Hepatocyte (in vitro differentiated cells): Measurements from ENCODE around the gene KANK4. TPM values are rescaled to one million over a fixed set of nuclear protein-coding genes. Genes with fewer than 3 reads are reported as not detected.

Experiments used
- DNase-seq: peaks from one replicate; pipeline ENCODE4 v3.0.0-alpha.2; 2016; ENCODE audit warnings: low spot score
- H2AFZ ChIP-seq: fragments of 200-600 bp; sonication (generic); 2 replicates; pipeline ENCODE4 v1.6.0; 2016; ENCODE audit warnings: antibody characterized with exemption, mild to moderate bottlenecking
- H3K27ac ChIP-seq: fragments of 200-600 bp; sonication (generic); 2 replicates; pipeline ENCODE4 v1.5.1; 2016; ENCODE audit warnings: mild to moderate bottlenecking
- H3K27me3 ChIP-seq: fragments of 200-600 bp; sonication (generic); 2 replicates; pipeline ENCODE4 v1.6.1; 2016
- H3K36me3 ChIP-seq: fragments of 200-600 bp; sonication (generic); replicated peaks from 2 replicates; pipeline ENCODE4 v1.5.1; 2016; ENCODE audit warnings: low read depth; ENCODE audit not compliant: insufficient read depth
- H3K4me1 ChIP-seq: fragments of 200-600 bp; sonication (generic); 2 replicates; pipeline ENCODE4 v1.5.1; 2016; ENCODE audit warnings: mild to moderate bottlenecking, moderate library complexity; ENCODE audit not compliant: insufficient read depth
- H3K4me2 ChIP-seq: fragments of 200-600 bp; sonication (generic); 2 replicates; pipeline ENCODE4 v1.6.0; 2016
- H3K4me3 ChIP-seq: fragments of 200-600 bp; sonication (generic); 2 replicates; pipeline ENCODE4 v1.5.1; 2016; ENCODE audit warnings: mild to moderate bottlenecking
- H3K79me2 ChIP-seq: fragments of 200-600 bp; sonication (generic); 2 replicates; pipeline ENCODE4 v1.6.0; 2017; ENCODE audit warnings: mild to moderate bottlenecking
- H3K9me2 ChIP-seq: fragments of 200-600 bp; sonication (generic); replicated peaks from 2 replicates; pipeline ENCODE4 v1.6.0; 2017; ENCODE audit warnings: mild to moderate bottlenecking; ENCODE audit not compliant: insufficient read depth
- H3K9me3 ChIP-seq: fragments of 200-600 bp; sonication (generic); 2 replicates; pipeline ENCODE4 v1.5.1; 2016; ENCODE audit warnings: low read depth, mild to moderate bottlenecking
- H4K20me1 ChIP-seq: fragments of 200-600 bp; sonication (generic); 2 replicates; pipeline ENCODE4 v1.6.0; 2016; ENCODE audit warnings: mild to moderate bottlenecking; ENCODE audit not compliant: insufficient read depth, poor library complexity, severe bottlenecking
- EZH2 ChIP-seq: fragments of 200-600 bp; sonication (generic); IDR thresholded peaks from 2 replicates; pipeline ENCODE4 v1.6.1; 2016; ENCODE audit warnings: antibody characterized with exemption, mild to moderate bottlenecking, borderline replicate concordance
- EZH2phosphoT487 ChIP-seq: fragments of 200-600 bp; sonication (generic); IDR thresholded peaks from one replicate; pipeline ENCODE4 v1.6.1; 2018; ENCODE audit warnings: antibody characterized with exemption, mild to moderate bottlenecking, low read depth, moderate library complexity; ENCODE audit not compliant: unreplicated experiment, severe bottlenecking
- WGBS: methylation state at CpG from one replicate; pipeline ENCODE4 v1.1.6; 2016; ENCODE audit warnings: low lambda C conversion rate; ENCODE audit errors: missing lambda C conversion rate; 5-methylcytosine and 5-hydroxymethylcytosine counted together
- polyA plus RNA-seq: library from polyadenylated mRNA; unstranded; fragments of >200 nt; fragmentation: Nextera tagmentation; extraction: Ambion mirVana; gene quantifications from 2 replicates; pipeline ENCODE4 v1.2.1, GENCODE V29; 2016
- total RNA-seq: library from RNA; depleted of rRNA; stranded (reverse); fragments of >200 nt; gene quantifications from 2 replicates; pipeline ENCODE4 v1.2.3, GENCODE V29; 2014
- TF ChIP-seq, protein P1 (sequence below): fragments of 200-600 bp; sonication (generic); IDR thresholded peaks from 2 replicates; pipeline ENCODE4 v1.5.1; 2016; ENCODE audit warnings: antibody characterized with exemption, mild to moderate bottlenecking; ENCODE audit not compliant: poor library complexity

KANK4 gene
- total and polyA plus RNA-seq, 2 experiments from 2014 or later: 6.0 to 7.7 TPM

GRCh38 chr1:62364721-62365120 lies 45.5 kb upstream of the KANK4 start:
- H3K9me2 ChIP-seq: no peaks in the 10 kb centered on the region
- no peaks in the 10 kb centered on the region for H3K9me3 ChIP-seq
- H3K4me3 ChIP-seq: no peak overlapping the region
- TF ChIP-seq EZH2phosphoT487 (no peak), EZH2 (no peak)
- TF ChIP-seq, protein P1, sequence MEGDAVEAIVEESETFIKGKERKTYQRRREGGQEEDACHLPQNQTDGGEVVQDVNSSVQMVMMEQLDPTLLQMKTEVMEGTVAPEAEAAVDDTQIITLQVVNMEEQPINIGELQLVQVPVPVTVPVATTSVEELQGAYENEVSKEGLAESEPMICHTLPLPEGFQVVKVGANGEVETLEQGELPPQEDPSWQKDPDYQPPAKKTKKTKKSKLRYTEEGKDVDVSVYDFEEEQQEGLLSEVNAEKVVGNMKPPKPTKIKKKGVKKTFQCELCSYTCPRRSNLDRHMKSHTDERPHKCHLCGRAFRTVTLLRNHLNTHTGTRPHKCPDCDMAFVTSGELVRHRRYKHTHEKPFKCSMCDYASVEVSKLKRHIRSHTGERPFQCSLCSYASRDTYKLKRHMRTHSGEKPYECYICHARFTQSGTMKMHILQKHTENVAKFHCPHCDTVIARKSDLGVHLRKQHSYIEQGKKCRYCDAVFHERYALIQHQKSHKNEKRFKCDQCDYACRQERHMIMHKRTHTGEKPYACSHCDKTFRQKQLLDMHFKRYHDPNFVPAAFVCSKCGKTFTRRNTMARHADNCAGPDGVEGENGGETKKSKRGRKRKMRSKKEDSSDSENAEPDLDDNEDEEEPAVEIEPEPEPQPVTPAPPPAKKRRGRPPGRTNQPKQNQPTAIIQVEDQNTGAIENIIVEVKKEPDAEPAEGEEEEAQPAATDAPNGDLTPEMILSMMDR: no peak
- H2AFZ ChIP-seq: no peak overlapping the region
- no peaks in the 10 kb centered on the region for H4K20me1 ChIP-seq
- no peak for DNase-seq
- H3K27me3 ChIP-seq: no peaks in the 10 kb centered on the region
- no peaks in the 10 kb centered on the region for H3K36me3 ChIP-seq
- no peaks in the 10 kb centered on the region for H3K4me1 ChIP-seq
- H3K79me2 ChIP-seq: no peaks in the 10 kb centered on the region
- no peak overlapping the region for H3K4me2 ChIP-seq
- no peak overlapping the region for H3K27ac ChIP-seq

DNA sequence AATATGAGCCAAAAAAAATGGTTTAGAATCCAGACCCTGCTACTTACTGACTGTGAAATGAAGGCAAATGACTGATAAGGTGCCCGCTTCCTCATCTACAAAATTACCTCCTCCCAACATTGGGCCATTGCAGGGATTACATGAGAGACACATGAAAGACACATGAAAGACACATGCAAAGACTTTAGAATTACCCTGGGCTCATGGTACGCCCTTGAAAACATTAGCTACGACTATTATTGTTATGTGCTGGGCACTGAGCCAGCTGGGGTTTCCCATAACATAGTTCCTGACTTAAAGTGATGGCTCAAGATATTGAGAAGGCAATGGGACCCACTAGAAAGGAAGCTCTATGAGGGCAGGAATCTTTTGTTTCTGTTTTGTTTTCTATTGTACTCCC lies 43.7 kb upstream of the KANK4 start:
- Histone ChIP-seq H3K4me1 (no peaks in the 10 kb centered on the region), H3K4me3 (no peak overlapping the region), H3K79me2 (no peaks in the 10 kb centered on the region), H4K20me1 (no peaks in the 10 kb centered on the region), H2AFZ (no peak overlapping the region), H3K27me3 (no peaks in the 10 kb centered on the region), H3K9me3 (no peaks in the 10 kb centered on the region), H3K27ac (no peak overlapping the region), H3K9me2 (no peaks in the 10 kb centered on the region), H3K4me2 (no peak overlapping the region), H3K36me3 (no peaks in the 10 kb centered on the region)
- DNase-seq: no peak
- 80% methylated on average over 3 of the region's 3 CpGs for WGBS
- TF ChIP-seq, protein P1: no peak
- TF ChIP-seq EZH2: no peak
- TF ChIP-seq EZH2phosphoT487: no peak

GRCh38 chr1:62362061-62362917 lies 43.1 kb upstream of the KANK4 start:
- Histone ChIP-seq H3K9me2 (no peaks in the 10 kb centered on the region), H2AFZ (no peak overlapping the region), H4K20me1 (no peaks in the 10 kb centered on the region), H3K27ac (no peak overlapping the region), H3K79me2 (no peaks in the 10 kb centered on the region), H3K9me3 (no peaks in the 10 kb centered on the region), H3K27me3 (no peaks in the 10 kb centered on the region), H3K4me3 (no peak overlapping the region), H3K4me1 (no peaks in the 10 kb centered on the region), H3K4me2 (no peak overlapping the region), H3K36me3 (no peaks in the 10 kb centered on the region)
- DNase-seq: no peak
- WGBS: 65% methylated on average over 11 of the region's 11 CpGs
- TF ChIP-seq EZH2phosphoT487: no peak
- TF ChIP-seq, protein P1: no peak
- no peak for TF ChIP-seq EZH2

DNA sequence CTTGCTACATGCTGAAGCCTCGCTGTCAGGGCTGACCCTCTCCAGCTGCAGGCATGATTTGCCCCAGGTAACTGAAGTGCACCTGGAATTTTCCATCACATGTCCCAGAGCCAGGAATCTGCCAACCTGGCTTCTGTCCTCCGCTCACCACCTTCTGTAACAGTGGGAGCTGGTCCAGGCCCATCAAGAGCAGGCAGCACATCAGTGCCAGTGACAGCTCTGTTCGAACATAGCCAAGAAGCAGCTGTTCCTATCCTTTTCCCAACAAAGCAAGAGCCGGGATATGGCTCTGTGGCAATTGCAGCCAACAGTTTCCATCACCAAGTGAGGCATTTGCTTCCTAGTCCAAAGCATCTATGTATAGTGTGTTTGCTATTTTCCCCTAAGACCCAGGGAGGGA lies 42.2 kb upstream of the KANK4 start:
- Histone ChIP-seq H2AFZ (no peak overlapping the region), H4K20me1 (no peaks in the 10 kb centered on the region), H3K4me2 (no peak overlapping the region), H3K27ac (no peak overlapping the region), H3K79me2 (no peaks in the 10 kb centered on the region), H3K4me1 (no peaks in the 10 kb centered on the region), H3K9me3 (no peaks in the 10 kb centered on the region), H3K27me3 (no peaks in the 10 kb centered on the region), H3K36me3 (no peaks in the 10 kb centered on the region), H3K4me3 (no peak overlapping the region), H3K9me2 (no peaks in the 10 kb centered on the region)
- DNase-seq: no peak
- WGBS: 88% methylated on average over 4 of the region's 4 CpGs
- TF ChIP-seq EZH2phosphoT487: no peak
- TF ChIP-seq, protein P1: no peak
- TF ChIP-seq EZH2: no peak
